BLaER1 treated with 17β-estradiol and CSF1 and Interleukin-3, amounts not matched to agents 10 nM and 100 nM (cell line): ENCODE measurements around the gene MTM1.
A peak's percentile ranks its signal among the peaks of the same experiment; 100 is the strongest.

Experiments used
- H3K27ac ChIP-seq, 11 experiments: shearing (Covaris generic); formaldehyde crosslinking; 2 replicates each; pipeline ENCODE4 v1.8.1; 2022
- H3K27me3 ChIP-seq, 11 experiments: shearing (Covaris generic); formaldehyde crosslinking; 2 replicates each; pipeline ENCODE4 v1.8.1; 2022
- H3K36me3 ChIP-seq, 11 experiments: shearing (Covaris generic); formaldehyde crosslinking; 2 replicates each; pipeline ENCODE4 v1.8.1; 2022
- H3K4me1 ChIP-seq, 10 experiments: shearing (Covaris generic); formaldehyde crosslinking; 2 replicates each; pipeline ENCODE4 v1.8.1; 2022
- H3K4me2 ChIP-seq, 11 experiments: shearing (Covaris generic); formaldehyde crosslinking; 2 replicates each; pipeline ENCODE4 v1.8.1; 2022
- H3K4me3 ChIP-seq, 10 experiments: shearing (Covaris generic); formaldehyde crosslinking; 2 replicates each; pipeline ENCODE4 v1.8.1; 2022
- H3K9ac ChIP-seq, 11 experiments: shearing (Covaris generic); formaldehyde crosslinking; 2 replicates each; pipeline ENCODE4 v1.8.1; 2022
- H3K9me3 ChIP-seq, 11 experiments: shearing (Covaris generic); formaldehyde crosslinking; replicated peaks in 1 of 11; 2 replicates each; pipeline ENCODE4 v1.8.1; 2022
- H4K20me1 ChIP-seq, 11 experiments: shearing (Covaris generic); formaldehyde crosslinking; 2 replicates each; pipeline ENCODE4 v1.8.1; 2022
- Cebpa-rat ChIP-seq, 11 experiments: shearing (Covaris generic); IDR thresholded peaks; 2 replicates each; pipeline ENCODE4 v1.8.1; 2022

Gene MTM1

DNA sequence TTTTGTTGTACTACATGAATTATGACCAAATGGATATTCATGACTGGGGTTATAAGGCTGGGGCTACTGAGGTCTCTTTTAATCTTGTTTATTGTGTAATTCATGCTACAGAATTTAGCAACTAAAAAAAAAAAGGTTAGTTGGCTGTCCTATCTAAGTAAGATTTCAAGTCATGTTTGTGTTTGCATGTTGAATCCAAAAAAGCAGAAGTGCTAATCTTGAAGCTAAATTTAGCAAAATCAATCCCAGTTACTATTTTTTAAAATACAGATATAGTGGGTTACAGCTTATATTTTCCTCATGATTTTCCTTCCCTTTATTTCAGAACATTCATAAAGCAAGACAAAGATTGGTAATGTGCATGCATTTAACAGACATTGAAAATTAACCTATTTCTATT, 144.2 kb downstream of the MTM1 start:
- Histone ChIP-seq H3K36me3 (peaks cover 0 to 3% (median 0%) of the 10 kb centered on the region in 11 experiments; a peak in 1 of 22 replicates), H4K20me1 (peaks cover 0 to 4% (median 0%) of the 10 kb centered on the region in 11 experiments; a peak in 1 of 22 replicates), H3K27me3 (no peaks in the 10 kb centered on the region), H3K4me1 (peaks cover 17 to 25% (median 19%) of the 10 kb centered on the region in 10 experiments; a peak in 18 of 20 replicates), H3K9me3 (no peaks in the 10 kb centered on the region), H3K4me3 (no peak overlapping the region), H3K9ac (no peak overlapping the region), H3K27ac (peak overlapping the region in 1 of 11 experiments; percentile 10; a peak in 1 of 22 replicates), H3K4me2 (peak overlapping the region in 10 of 11 experiments; percentile 7 to 58 (median 37); a peak in 18 of 22 replicates)
- no peak for TF ChIP-seq Cebpa-rat (IDR thresholded peaks at IDR 0.05)

DNA sequence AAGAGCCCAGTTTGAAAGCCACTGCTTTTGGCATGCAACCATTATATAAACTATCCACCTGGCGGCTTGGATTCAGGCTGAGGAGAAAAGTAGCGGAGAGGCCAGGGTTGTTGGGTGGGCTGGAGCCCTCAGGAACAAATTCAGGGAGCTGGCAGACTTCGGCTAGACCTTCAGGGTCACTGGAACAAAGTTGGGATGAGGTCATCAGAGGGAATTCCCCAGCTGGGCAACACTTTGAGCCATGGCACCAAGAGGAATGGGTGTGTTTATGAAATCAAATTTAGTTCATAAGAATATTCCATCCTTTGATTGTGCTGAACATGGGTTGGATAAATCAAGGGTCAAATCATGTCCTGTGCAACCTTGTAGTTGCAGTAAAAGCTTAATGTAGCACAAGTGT, 146.8 kb downstream of the MTM1 start:
- H4K20me1 ChIP-seq, result peaks cover 0 to 4% (median 0%) of the 10 kb centered on the region in 11 experiments; a peak in 2 of 22 replicates
- no peak overlapping the region for H3K4me3 ChIP-seq
- H3K27me3 ChIP-seq, result no peaks in the 10 kb centered on the region
- H3K4me1 ChIP-seq, result peaks cover 14 to 22% (median 17%) of the 10 kb centered on the region in 10 experiments; a peak in 18 of 20 replicates
- no peak overlapping the region for H3K27ac ChIP-seq
- no peak overlapping the region for H3K4me2 ChIP-seq
- no peaks in the 10 kb centered on the region for H3K36me3 ChIP-seq
- no peaks in the 10 kb centered on the region for H3K9me3 ChIP-seq
- no peak overlapping the region for H3K9ac ChIP-seq
- TF ChIP-seq Cebpa-rat (IDR thresholded peaks at IDR 0.05), result no peak

DNA sequence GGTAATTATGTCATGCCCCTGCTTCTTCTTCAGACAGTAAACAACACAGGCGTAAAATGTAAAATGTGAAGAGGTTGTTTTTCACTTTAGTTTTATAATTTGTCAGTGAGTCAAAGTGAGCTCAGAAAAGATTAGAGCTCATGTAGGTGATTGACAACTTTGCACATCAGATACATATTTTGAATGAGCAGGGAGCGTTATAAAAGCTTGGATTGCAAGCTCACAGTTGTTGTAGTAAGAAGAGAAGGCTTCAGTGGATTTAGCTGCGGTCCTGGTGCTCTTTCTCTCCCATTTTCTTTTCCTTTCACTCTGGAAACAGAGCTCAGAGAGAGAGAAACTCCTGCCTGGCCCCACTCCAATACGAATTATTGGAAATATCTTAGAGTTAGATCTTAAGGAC, 151.2 kb downstream of the MTM1 start:
- no peak overlapping the region for H3K9ac ChIP-seq
- no peak overlapping the region for H3K4me3 ChIP-seq
- no peak overlapping the region for H3K27ac ChIP-seq
- H4K20me1 ChIP-seq, result peaks cover 0 to 4% (median 0%) of the 10 kb centered on the region in 11 experiments; a peak in 2 of 22 replicates
- no peak overlapping the region for H3K4me2 ChIP-seq
- no peaks in the 10 kb centered on the region for H3K36me3 ChIP-seq
- H3K4me1 ChIP-seq, result no peaks in the 10 kb centered on the region; a peak in 1 of 20 replicates
- no peaks in the 10 kb centered on the region for H3K27me3 ChIP-seq
- H3K9me3 ChIP-seq, result peaks cover 0 to 11% (median 7%) of the 10 kb centered on the region in 11 experiments; a peak in 9 of 22 replicates
- TF ChIP-seq Cebpa-rat (IDR thresholded peaks at IDR 0.05), result no peak
